Glomerular visceral epithelial cell (primary cell): ENCODE measurements around the gene PSMA1.
A peak's percentile ranks its signal among the peaks of the same experiment; 100 is the strongest.
"Not testable (repeated sequence)": the region's sequence is repeated elsewhere in the genome, so short reads cannot be mapped to it uniquely, and the experiment has no call there.

Source experiments
- DNase-seq: peaks from one replicate; pipeline ENCODE4 v3.0.0-alpha.2; 2016; ENCODE audit errors: extremely low spot score

PSMA1 gene

GRCh38 chr11:14519917-14520746, at the start of gene PSMA1:
Gene PSMA1 (minus strand): TSS chr11:14520386. CDS start chr11:14520299, 87 bp downstream.
- DNase-seq = peak; percentile 95

GRCh38 chr11:14569516-14569915, 49.3 kb upstream of the PSMA1 start:
- DNase-seq = not testable (repeated sequence)

GRCh38 chr11:14567064-14567651, 47.0 kb upstream of the PSMA1 start:
- DNase-seq = no peak

- no peak for DNase-seq
Measured at GRCh38 chr11:14566331-14567063, 46.3 kb upstream of the PSMA1 start.

- no peak for DNase-seq
Measured at GRCh38 chr11:14565845-14566244, 45.7 kb upstream of the PSMA1 start.

- DNase-seq = no peak
Measured at GRCh38 chr11:14555818-14556217, 35.6 kb upstream of the PSMA1 start.

GRCh38 chr11:14554959-14555358, 34.8 kb upstream of the PSMA1 start:
- no peak for DNase-seq

- DNase-seq = no peak
Measured at GRCh38 chr11:14552089-14552488, 31.9 kb upstream of the PSMA1 start.

GRCh38 chr11:14551380-14551779, 31.2 kb upstream of the PSMA1 start:
- no peak for DNase-seq

- DNase-seq = no peak
Measured at GRCh38 chr11:14549891-14550290, 29.7 kb upstream of the PSMA1 start.

- no peak for DNase-seq
Measured at GRCh38 chr11:14547440-14547839, 27.3 kb upstream of the PSMA1 start.

GRCh38 chr11:14546672-14547071, 26.5 kb upstream of the PSMA1 start:
- DNase-seq = no peak

GRCh38 chr11:14544611-14545010, 24.4 kb upstream of the PSMA1 start:
- no peak for DNase-seq

- DNase-seq = no peak
Measured at GRCh38 chr11:14543260-14543659, 23.1 kb upstream of the PSMA1 start.

GRCh38 chr11:14542324-14542723, 22.1 kb upstream of the PSMA1 start:
- no peak for DNase-seq

GRCh38 chr11:14541192-14541947, 21.2 kb upstream of the PSMA1 start:
- no peak for DNase-seq

GRCh38 chr11:14539982-14540421, 19.8 kb upstream of the PSMA1 start:
- DNase-seq = no peak

GRCh38 chr11:14538926-14539554, 18.9 kb upstream of the PSMA1 start:
- no peak for DNase-seq

GRCh38 chr11:14538271-14538925, 18.2 kb upstream of the PSMA1 start:
- no peak for DNase-seq

- DNase-seq = peak; percentile 13
Measured at GRCh38 chr11:14537134-14537599, 17.0 kb upstream of the PSMA1 start.

GRCh38 chr11:14535166-14535565, 15.0 kb upstream of the PSMA1 start:
- DNase-seq = not testable (repeated sequence)
